C4-2B (cell line): ENCODE data around the gene LRP5.
"Not testable (repeated sequence)": the region's sequence is repeated elsewhere in the genome, so short reads cannot be mapped to it uniquely, and the experiment has no call there.

Experiments used
- H3K27ac ChIP-seq: fragments of 450-650 bp; 2 replicates; pipeline ENCODE4 v1.5.1; 2017
- ZFX ChIP-seq: fragments of 450-650 bp; IDR thresholded peaks from 2 replicates; pipeline ENCODE4 v1.6.1; 2017
- TF ChIP-seq, protein P1 (sequence below): fragments of 450-650 bp; conservative IDR thresholded peaks from 2 replicates; pipeline ENCODE4 v1.5.1; 2017; ENCODE audit warnings: mild to moderate bottlenecking

LRP5 gene

DNA sequence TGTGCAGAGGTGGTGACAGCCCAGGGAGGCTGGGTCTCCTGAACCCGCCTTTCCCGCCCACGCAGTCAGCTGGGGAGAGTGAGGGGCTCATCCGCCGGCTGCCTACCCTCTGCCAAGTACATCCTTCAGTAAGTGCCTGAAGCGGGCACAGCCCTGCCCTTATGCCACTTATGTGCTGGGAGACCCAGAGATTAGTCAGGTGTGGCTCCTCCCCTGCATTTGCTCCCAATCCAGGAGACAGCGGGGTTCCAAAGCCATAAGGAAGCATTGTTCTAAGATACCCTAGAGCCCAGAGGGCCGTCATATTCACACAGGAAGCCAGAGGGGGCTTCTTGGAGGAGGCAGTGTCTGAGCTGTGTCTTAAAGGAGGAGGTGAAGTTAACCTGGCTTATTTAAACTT lies 142.4 kb downstream of the LRP5 start:
- TF ChIP-seq, protein P1, sequence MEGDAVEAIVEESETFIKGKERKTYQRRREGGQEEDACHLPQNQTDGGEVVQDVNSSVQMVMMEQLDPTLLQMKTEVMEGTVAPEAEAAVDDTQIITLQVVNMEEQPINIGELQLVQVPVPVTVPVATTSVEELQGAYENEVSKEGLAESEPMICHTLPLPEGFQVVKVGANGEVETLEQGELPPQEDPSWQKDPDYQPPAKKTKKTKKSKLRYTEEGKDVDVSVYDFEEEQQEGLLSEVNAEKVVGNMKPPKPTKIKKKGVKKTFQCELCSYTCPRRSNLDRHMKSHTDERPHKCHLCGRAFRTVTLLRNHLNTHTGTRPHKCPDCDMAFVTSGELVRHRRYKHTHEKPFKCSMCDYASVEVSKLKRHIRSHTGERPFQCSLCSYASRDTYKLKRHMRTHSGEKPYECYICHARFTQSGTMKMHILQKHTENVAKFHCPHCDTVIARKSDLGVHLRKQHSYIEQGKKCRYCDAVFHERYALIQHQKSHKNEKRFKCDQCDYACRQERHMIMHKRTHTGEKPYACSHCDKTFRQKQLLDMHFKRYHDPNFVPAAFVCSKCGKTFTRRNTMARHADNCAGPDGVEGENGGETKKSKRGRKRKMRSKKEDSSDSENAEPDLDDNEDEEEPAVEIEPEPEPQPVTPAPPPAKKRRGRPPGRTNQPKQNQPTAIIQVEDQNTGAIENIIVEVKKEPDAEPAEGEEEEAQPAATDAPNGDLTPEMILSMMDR, result no peak
- no peak for TF ChIP-seq ZFX
- H3K27ac ChIP-seq, result no peak overlapping the region

DNA sequence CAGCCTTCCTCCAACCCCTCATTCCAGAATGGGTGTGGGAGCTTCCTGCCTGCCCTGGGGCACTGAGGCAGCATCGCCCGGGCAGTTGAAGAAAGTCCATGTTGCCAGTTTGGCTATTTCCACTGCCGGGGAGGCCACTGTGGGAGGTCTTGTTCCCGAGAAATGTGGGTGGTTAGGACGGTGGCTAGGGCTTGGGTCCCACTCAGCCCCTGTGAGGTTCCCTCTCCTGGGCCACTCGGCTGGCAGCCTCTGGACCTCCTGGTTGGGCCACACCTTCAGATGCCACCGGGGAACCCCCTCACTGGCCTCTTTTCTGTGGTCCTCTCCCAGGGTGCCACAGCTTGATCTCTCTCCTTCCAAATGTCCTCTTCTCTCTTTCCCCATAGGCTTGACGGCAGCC lies 143.1 kb downstream of the LRP5 start:
- TF ChIP-seq, protein P1, result no peak
- no peak for TF ChIP-seq ZFX
- no peak overlapping the region for H3K27ac ChIP-seq

DNA sequence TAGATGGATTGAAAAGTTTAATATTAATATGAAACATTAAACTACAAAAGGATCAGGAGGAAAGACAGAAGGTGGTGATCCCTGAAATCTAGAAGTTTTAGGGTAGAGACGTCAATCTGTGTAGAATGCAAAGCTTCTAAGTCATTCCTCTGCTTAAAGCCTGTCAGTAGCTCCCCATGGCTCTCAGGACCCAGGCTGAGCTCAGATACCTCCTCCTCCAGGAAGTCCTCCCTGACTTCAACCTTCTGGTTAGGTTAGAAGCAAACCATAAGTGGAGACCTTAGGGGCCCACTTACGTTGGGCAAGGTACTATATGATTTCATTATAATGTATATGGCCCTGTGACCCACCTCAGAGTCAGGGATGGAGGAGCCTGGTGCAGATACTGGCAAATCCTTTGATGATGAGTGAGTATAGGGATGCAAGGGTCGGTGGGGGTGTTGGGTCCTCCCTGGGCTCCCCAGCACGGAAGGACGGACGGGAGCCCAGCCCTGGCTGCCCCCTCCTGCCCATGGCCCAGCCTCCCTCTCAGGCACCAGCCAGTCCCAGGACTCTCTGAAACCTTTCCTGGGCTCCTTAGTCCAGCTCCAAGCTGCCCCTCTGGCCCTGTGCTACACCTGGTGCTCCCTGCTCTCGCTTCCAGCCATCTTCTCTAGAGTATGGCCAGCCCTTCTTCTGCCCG lies 145.0 kb downstream of the LRP5 start:
- TF ChIP-seq, protein P1, result no peak
- no peak for TF ChIP-seq ZFX
- no peak overlapping the region for H3K27ac ChIP-seq

DNA sequence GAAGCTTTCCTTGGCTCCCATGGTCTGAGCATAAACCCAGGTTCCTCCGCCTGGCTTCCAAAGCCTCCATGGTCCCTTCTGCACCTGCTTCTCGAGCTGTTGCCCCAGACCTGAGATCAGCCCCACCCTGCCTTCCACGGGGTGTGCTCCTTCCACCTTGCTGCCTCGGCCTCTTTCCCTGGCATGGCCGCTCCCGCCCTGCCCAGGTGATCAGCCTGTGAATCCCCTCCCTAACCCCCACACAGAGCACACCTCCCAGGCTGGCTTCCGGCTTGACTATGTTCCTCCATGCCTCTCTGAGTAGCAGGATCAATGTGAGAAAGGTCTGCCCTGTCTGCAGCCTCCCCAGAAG lies 145.5 kb downstream of the LRP5 start:
- H3K27ac ChIP-seq, result no peak overlapping the region
- TF ChIP-seq ZFX, result no peak
- TF ChIP-seq, protein P1, result no peak

DNA sequence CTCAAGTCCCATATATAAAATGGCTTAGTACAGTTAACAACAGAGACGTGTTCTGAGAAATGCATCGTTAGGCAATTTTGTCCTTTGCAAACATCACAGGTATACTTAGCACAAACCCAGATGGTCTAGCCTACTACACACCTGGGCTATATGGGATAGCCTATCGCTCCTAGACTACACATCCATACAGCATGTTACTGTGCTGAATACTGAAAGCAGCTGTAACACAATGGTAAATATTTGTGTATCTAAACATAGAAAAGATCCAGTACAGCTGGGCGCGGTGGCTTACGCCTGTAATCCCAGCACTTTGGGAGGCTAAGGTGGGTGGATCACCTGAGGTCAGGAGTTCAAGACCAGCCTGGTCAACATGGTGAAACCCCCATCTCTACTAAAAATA lies 145.9 kb downstream of the LRP5 start:
- H3K27ac ChIP-seq, result not testable (repeated sequence)

DNA sequence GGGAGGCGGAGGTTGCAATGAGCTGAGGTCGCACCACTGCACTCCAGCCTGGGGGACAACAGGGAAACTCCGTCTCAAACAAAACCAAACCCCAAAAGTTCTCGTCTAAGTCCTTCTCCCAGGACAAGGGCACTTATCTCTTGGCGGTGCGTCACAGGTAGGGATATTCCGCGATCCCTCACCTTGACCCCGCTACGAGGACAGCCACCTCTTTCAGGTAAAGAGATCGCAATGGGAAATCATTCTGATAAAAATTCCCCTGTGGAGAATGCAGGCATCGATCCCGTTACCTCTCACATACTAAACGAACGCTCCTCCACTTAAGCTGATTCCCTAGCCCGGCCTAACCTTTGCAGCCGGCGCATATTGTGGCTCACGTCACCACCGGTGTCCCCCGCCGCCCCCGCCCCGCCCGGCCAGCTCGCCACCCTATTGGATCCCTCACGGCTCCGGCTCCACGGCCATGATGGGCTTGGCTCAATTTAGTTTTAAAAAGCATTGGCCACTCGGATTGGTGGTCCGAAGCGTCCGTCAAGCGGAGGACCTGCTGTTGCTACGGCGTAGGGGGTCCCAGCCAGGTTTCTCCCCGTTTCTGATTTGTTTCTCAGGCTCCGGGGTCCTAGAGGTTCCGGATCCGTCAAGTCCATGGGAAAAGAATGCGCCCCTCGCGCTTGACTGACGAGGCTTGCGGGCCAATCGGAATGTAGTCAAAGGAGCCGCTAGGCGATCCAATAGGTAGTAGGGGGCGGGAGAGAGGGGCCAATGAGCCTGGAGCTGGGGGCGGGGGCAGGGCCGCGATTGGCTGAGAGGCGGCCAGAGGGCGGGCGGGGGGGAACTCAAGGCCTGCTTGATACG lies 147.7 kb downstream of the LRP5 start:
- no peak for TF ChIP-seq ZFX
- TF ChIP-seq, protein P1, result no peak
- H3K27ac ChIP-seq, result peak overlapping the region; percentile 94

DNA sequence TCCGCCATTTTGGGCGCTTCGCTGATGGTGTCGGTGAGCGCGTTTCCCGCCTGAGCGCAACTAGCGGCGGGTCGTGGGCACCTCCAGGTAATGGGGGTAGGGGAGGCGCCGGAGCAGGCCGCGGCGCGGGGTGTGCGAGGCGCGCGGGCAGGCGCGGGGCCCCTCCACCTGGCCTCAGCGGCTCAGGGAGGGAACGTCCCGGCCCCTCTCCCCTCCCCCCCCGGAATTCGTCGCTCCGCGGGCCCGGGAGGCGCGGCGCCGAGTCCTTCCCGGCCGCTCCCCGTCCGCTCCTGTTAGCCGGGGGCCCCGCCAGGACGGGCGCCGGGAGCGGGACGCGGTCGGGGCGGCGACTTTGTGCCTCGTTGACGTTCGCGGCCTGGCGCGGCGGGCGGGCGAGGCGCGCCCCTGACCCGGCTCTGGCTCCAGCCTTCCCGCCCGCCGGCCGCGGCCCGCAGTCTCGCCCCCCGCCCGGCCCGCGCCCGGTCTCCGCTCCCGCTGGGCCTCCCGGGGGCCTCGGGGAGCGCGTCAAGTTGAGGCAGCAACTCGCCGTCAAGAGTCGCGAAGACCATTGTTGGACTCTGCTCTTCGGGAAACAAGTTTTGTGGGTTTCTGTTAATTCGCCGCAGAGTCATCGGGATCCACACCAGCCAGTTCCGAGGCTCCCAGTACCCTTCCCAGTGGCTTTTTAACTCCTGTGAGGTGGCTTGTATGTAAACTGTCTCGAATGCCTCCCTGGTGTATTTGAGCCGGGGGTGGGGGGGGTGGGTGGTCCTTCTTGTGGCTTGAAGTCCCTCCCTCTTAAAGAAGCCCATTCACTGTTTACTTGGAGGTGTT lies 148.6 kb downstream of the LRP5 start, which contains the start of gene PPP6R3:
Gene PPP6R3 (plus strand): TSS at position 12 of the 834 bp plus-strand sequence. CDS start 76,913 bp downstream, outside the sequence.
- peak within 1 kb of the TSS; percentile 94 for H3K27ac ChIP-seq
- TF ChIP-seq ZFX, result peak; percentile 86; the same call in 1 of the 2 replicates
- TF ChIP-seq, protein P1, result no peak
